AG04450 (cell line): ENCODE measurements around the gene NEGR1. TPM values are rescaled to one million over a fixed set of nuclear protein-coding genes. Genes with fewer than 3 reads are reported as not detected.

Experiments
- CTCF ChIA-PET: fragments of 300-600, 350-600 bp; formaldehyde crosslinking; extraction: SDS; loops from one replicate; lab custom pipeline; 2022; ENCODE audit warnings: antibody characterized with exemption, inconsistent platforms; lab: Charles Lee
- POLR2A ChIA-PET: fragments of 350-600 bp; formaldehyde crosslinking; extraction: SDS; loops from one replicate; lab custom pipeline; 2021; ENCODE audit warnings: antibody characterized with exemption, inconsistent platforms; lab: Yijun Ruan, JAX
- DNase-seq: peaks from one replicate; pipeline ENCODE4 v3.0.0-alpha.2; 2011; ENCODE audit warnings: low read depth, low spot score
- H3K27ac ChIP-seq: one replicate; pipeline ENCODE4 v1.5.1; 2012; ENCODE audit warnings: low read depth, low read length, control low read depth
- H3K27me3 ChIP-seq: one replicate; pipeline ENCODE4 v1.6.0; 2012; ENCODE audit warnings: low read length; ENCODE audit not compliant: control insufficient read depth, insufficient read depth
- H3K4me3 ChIP-seq: 2 replicates; pipeline ENCODE4 v1.5.1; 2011; ENCODE audit warnings: mild to moderate bottlenecking, low read depth, low read length, control low read depth
- H3K9me3 ChIP-seq: 2 replicates; pipeline ENCODE4 v1.5.1; 2012; ENCODE audit warnings: low read length; ENCODE audit not compliant: control insufficient read depth, insufficient read depth
- polyA plus RNA-seq: library from polyadenylated mRNA; depleted of rRNA; stranded (reverse); fragments of >200 nt; gene quantifications from 2 replicates; pipeline ENCODE4 v1.2.3, GENCODE V29; 2011
- TF ChIP-seq, protein P1 (sequence below): IDR thresholded peaks from 2 replicates; pipeline ENCODE4 v1.5.1; 2011; ENCODE audit warnings: low read depth, low read length, control low read depth, inconsistent platforms

NEGR1 gene
- polyA plus RNA-seq, 1 experiment: 11.3 TPM

DNA sequence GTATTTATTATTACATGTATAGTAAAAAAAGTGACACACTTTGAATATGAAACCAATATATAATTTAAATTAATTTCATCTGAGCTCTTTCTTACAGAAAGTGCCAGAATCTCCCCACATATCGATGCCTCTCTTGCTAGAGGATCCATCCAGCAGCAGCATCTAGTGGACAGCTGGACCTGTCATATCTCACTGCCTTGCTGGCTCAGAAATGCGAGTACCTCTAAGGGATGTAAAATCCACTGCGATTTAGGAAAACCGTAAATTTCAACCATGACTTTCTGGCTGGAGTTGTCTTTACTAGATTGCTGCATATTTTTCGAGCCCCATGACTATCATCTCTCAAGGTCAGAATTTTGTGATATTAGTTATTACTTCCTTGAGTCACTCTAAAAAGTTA, 333.8 kb downstream of the NEGR1 start:
- no peak for DNase-seq
- Histone ChIP-seq H3K27ac (no peak overlapping the region), H3K27me3 (no peaks in the 10 kb centered on the region), H3K9me3 (no peaks in the 10 kb centered on the region), H3K4me3 (no peak overlapping the region)
- CTCF ChIA-PET: no interaction called here
- POLR2A ChIA-PET: no interaction called here
- TF ChIP-seq, protein P1, sequence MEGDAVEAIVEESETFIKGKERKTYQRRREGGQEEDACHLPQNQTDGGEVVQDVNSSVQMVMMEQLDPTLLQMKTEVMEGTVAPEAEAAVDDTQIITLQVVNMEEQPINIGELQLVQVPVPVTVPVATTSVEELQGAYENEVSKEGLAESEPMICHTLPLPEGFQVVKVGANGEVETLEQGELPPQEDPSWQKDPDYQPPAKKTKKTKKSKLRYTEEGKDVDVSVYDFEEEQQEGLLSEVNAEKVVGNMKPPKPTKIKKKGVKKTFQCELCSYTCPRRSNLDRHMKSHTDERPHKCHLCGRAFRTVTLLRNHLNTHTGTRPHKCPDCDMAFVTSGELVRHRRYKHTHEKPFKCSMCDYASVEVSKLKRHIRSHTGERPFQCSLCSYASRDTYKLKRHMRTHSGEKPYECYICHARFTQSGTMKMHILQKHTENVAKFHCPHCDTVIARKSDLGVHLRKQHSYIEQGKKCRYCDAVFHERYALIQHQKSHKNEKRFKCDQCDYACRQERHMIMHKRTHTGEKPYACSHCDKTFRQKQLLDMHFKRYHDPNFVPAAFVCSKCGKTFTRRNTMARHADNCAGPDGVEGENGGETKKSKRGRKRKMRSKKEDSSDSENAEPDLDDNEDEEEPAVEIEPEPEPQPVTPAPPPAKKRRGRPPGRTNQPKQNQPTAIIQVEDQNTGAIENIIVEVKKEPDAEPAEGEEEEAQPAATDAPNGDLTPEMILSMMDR: no peak

DNA sequence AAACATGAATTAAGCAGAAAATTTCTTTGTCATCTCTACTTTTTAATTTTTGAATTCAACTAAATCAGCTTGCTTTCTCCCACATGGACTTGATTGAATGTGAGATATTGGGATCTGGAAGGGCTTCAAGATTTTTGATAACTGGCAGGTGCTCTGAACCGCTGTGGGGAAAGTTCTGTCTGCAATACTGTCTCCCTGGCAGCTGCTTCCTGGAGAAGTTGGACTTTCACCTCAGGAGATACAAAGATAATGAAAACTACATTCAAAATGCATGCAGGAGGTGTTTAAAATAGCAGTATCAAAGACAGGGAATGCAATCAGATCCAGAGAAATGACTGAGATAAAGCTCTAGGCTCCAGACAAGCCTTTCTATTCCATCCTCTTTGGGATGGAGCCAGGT, 338.3 kb downstream of the NEGR1 start:
- H3K4me3 ChIP-seq: no peak overlapping the region
- no peaks in the 10 kb centered on the region for H3K9me3 ChIP-seq
- TF ChIP-seq, protein P1: no peak
- H3K27ac ChIP-seq: no peak overlapping the region
- no peaks in the 10 kb centered on the region for H3K27me3 ChIP-seq
- CTCF ChIA-PET: interaction anchor here (1.0 kb wide), 1 partner anchor 94 kb away, joined by 3 read pairs; no protein-coding TSS in a partner anchor
- POLR2A ChIA-PET: no interaction called here
- DNase-seq: no peak

DNA sequence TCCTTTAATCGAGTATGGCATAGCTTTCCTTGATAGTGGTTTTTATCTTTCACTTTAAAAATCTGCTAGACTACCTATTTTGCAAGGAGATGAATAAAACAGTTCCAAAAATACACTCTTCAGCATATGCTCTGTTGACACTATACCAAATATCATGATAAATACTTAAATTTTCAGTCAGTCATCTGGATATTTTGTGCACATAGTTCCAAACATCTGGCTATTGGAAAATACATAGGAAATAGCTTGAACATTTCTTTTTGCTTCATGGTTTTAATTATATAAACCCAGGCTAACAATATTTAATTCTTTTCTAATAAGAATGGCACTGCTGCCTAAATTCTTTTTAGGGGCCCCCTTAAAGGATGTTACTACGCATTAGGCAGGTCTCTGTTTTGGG, 342.1 kb downstream of the NEGR1 start:
- no peak for DNase-seq
- TF ChIP-seq, protein P1: no peak
- POLR2A ChIA-PET: no interaction called here
- Histone ChIP-seq H3K9me3 (no peaks in the 10 kb centered on the region), H3K27ac (no peak overlapping the region), H3K27me3 (no peaks in the 10 kb centered on the region), H3K4me3 (no peak overlapping the region)
- CTCF ChIA-PET: no interaction called here

DNA sequence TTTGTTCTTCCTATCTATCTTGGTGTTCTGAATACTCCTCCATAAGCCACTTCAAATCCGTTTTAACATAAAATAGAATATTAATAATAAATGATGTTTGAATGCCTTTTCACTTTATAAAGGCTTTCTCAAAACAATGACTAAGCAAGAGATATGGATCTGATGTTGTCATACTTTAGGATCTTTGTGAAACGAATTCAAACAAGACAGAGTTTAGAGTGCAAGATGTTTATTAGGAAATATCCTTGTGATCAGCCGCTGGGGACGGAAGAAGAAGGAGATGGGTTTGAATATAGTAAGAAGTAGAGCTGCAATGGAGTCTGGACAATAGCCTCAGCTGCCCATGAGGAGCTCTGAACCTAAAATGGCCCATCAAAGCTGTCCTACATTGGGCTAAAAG, 351.8 kb downstream of the NEGR1 start:
- CTCF ChIA-PET: interaction anchor here (0.7 kb wide), 1 partner anchor 10 kb away, joined by 3 read pairs; no protein-coding TSS in a partner anchor
- no peak for DNase-seq

DNA sequence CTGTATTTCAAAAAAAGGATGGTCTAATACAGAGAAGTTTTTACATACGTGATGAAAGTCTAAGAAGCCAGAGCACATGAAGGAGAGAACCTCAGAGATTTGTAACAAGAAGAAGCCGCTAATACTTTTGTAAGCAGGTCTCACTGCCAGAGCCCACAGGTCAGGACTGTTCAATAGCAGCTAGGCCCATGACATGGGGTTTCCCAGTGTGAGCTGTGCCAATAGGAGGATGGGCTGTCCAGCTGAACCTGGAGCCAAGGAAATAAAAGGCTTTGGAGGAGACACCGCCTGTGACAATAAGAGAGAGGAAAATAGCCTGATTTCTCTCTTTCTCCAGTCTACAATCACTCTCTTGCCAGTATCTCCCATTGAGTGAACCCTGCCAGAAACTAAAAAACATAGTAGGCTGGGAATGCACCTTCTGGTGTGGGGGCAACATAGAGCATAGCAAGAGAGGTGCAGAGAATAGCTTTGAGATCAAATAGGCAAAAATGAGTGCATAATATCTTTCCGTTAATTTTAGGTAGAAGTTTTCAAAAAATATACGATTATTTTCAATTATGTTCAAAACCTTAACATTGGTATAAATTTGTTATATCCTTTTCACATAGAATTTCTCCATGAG, 360.3 kb downstream of the NEGR1 start:
- CTCF ChIA-PET: no interaction called here
- Histone ChIP-seq H3K27ac (no peak overlapping the region), H3K9me3 (no peaks in the 10 kb centered on the region), H3K27me3 (no peaks in the 10 kb centered on the region), H3K4me3 (no peak overlapping the region)
- POLR2A ChIA-PET: no interaction called here
- no peak for DNase-seq
- TF ChIP-seq, protein P1: no peak

More for the DNA sequence above, 351.8 kb downstream of the NEGR1 start:
- Histone ChIP-seq H3K27me3 (no peaks in the 10 kb centered on the region), H3K4me3 (no peak overlapping the region), H3K9me3 (no peaks in the 10 kb centered on the region), H3K27ac (no peak overlapping the region)
- TF ChIP-seq, protein P1: no peak
- POLR2A ChIA-PET: no interaction called here
